ENCODE data around the gene POLR1B. TPM values are rescaled to one million over a fixed set of nuclear protein-coding genes. Genes with fewer than 3 reads are reported as not detected.
A peak's percentile ranks its signal among the peaks of the same experiment; 100 is the strongest.
"Not testable (repeated sequence)": the region's sequence is repeated elsewhere in the genome, so short reads cannot be mapped to it uniquely, and the experiment has no call there.

The POLR1B gene
- total RNA-seq, 1 donor from 2014 or later = 12.1 TPM

DNA sequence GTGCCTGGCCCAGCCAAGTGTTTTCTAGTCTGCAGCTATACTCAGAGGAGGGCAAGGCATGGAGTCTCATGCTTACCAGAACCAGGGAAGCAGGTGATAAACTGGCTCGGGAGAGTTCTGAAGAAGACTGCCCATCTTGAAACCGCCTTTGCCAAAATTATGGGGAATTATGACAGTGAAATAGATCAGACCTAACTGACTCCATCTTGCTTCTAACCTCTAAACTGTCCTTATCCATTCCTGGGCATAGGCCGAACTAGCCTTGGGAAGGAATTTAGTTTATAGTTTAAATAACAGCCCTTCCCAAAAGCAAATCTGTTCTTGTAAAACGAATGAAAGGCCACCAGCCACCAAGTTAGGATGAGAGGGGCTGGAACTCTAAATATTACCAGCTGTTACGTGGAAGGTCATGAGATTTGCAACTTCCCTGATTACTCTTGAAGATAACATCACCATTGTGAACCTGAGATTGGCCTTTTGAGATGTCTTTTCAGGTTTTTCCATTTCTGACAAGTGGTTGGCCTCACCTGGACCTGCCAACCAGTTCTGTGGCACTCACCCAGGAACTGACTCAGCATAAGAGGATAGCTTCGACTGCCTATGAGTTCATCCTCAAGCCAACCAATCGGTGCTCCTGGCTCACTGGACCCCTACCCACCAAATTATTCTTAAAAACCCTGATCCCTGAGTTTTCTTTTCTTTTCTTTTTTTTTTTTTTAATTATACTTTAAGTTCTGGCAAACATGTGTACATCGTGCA is 65.6 kb downstream of the POLR1B start:
- Mint-ChIP-seq H3K27ac (ENCODE audit: unreplicated experiment) (no peak overlapping the region), H3K9me3 (ENCODE audit: low read depth) (peaks cover 11% of the 10 kb centered on the region), H3K36me3 (ENCODE audit: low read depth) (peaks cover 6% of the 10 kb centered on the region), H3K27me3 (ENCODE audit: low read depth) (no peaks in the 10 kb centered on the region), H3K4me1 (ENCODE audit: low read depth) (no peaks in the 10 kb centered on the region), H3K4me3 (ENCODE audit: unreplicated experiment) (no peak overlapping the region)
- no peak for DNase-seq (ENCODE audit: low spot score)
- TF ChIP-seq, protein P1, sequence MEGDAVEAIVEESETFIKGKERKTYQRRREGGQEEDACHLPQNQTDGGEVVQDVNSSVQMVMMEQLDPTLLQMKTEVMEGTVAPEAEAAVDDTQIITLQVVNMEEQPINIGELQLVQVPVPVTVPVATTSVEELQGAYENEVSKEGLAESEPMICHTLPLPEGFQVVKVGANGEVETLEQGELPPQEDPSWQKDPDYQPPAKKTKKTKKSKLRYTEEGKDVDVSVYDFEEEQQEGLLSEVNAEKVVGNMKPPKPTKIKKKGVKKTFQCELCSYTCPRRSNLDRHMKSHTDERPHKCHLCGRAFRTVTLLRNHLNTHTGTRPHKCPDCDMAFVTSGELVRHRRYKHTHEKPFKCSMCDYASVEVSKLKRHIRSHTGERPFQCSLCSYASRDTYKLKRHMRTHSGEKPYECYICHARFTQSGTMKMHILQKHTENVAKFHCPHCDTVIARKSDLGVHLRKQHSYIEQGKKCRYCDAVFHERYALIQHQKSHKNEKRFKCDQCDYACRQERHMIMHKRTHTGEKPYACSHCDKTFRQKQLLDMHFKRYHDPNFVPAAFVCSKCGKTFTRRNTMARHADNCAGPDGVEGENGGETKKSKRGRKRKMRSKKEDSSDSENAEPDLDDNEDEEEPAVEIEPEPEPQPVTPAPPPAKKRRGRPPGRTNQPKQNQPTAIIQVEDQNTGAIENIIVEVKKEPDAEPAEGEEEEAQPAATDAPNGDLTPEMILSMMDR (IDR thresholded peaks at IDR 0.05) = no peak

DNA sequence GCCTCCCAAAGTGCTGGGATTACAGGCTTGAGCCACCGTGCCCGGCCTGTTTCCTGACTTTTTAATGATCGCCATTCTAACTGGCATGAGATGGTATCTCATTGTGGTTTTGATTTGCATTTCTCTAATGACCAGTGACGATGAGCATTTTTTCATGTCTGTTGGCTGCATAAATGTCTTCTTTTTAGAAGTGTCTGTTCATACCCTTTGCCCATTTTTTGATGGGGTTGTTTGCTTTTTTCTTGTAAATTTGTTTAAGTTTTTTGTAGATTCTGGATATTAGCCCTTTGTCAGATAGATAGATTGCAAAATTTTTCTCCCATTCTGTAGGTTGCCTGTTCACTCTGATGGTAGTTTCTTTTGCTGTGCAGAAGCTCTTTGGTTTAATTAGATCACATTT is 67.1 kb downstream of the POLR1B start:
- not testable (repeated sequence) for DNase-seq (ENCODE audit: low spot score); H3K27ac Mint-ChIP-seq (ENCODE audit: unreplicated experiment); H3K4me1 Mint-ChIP-seq (ENCODE audit: low read depth); H3K27me3 Mint-ChIP-seq (ENCODE audit: low read depth); H3K4me3 Mint-ChIP-seq (ENCODE audit: unreplicated experiment)
- Mint-ChIP-seq H3K36me3 (ENCODE audit: low read depth) (peaks cover 10% of the 10 kb centered on the region), H3K9me3 (ENCODE audit: low read depth) (peaks cover 16% of the 10 kb centered on the region)

DNA sequence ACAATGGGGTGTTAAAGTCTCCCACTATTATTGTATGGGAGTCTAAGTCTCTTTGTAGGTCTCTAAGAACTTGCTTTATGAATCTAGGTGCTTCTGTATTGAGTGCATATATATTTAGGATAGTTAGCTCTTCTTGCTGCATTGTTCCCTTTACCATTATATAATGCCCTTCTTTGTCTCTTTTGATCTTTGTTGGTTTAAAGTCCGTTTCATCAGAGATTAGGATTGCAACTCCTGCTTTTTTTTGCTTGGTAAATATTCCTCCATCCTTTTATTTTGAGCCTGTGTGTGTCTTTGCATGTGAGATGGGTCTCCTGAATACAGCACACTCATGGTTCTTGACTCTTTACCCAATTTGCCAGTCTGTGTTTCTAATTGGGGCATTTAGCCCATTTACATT is 70.0 kb downstream of the POLR1B start:
- peaks cover 16% of the 10 kb centered on the region for H3K9me3 Mint-ChIP-seq (ENCODE audit: low read depth)
- H3K27ac Mint-ChIP-seq (ENCODE audit: unreplicated experiment); H3K4me3 Mint-ChIP-seq (ENCODE audit: unreplicated experiment); H3K27me3 Mint-ChIP-seq (ENCODE audit: low read depth); H3K4me1 Mint-ChIP-seq (ENCODE audit: low read depth); DNase-seq (ENCODE audit: low spot score): not testable (repeated sequence)
- H3K36me3 Mint-ChIP-seq (ENCODE audit: low read depth) = peaks cover 10% of the 10 kb centered on the region

- H3K27ac Mint-ChIP-seq (ENCODE audit: unreplicated experiment) = no peak overlapping the region
- H3K36me3 Mint-ChIP-seq (ENCODE audit: low read depth) = peaks cover 10% of the 10 kb centered on the region
- TF ChIP-seq, protein P1 (IDR thresholded peaks at IDR 0.05) = no peak
- peaks cover 5% of the 10 kb centered on the region for H3K4me1 Mint-ChIP-seq (ENCODE audit: low read depth)
- H3K4me3 Mint-ChIP-seq (ENCODE audit: unreplicated experiment) = no peak overlapping the region
- DNase-seq (ENCODE audit: low spot score) = peak; percentile 58
- H3K9me3 Mint-ChIP-seq (ENCODE audit: low read depth) = peaks cover 15% of the 10 kb centered on the region
- H3K27me3 Mint-ChIP-seq (ENCODE audit: low read depth) = no peaks in the 10 kb centered on the region
Observed at GRCh38 chr2:112614201-112614840, 72.1 kb downstream of the POLR1B start.

- DNase-seq (ENCODE audit: low spot score) = peak; percentile 29
- Mint-ChIP-seq H3K4me3 (ENCODE audit: unreplicated experiment) (no peak overlapping the region), H3K36me3 (ENCODE audit: low read depth) (peaks cover 8% of the 10 kb centered on the region), H3K27me3 (ENCODE audit: low read depth) (no peaks in the 10 kb centered on the region), H3K4me1 (ENCODE audit: low read depth) (peaks cover 5% of the 10 kb centered on the region), H3K9me3 (ENCODE audit: low read depth) (peaks cover 8% of the 10 kb centered on the region), H3K27ac (ENCODE audit: unreplicated experiment) (no peak overlapping the region)
- TF ChIP-seq, protein P1 (IDR thresholded peaks at IDR 0.05) = no peak
Observed at GRCh38 chr2:112615051-112615450, 72.8 kb downstream of the POLR1B start.

GRCh38 chr2:112615798-112616197 is 73.5 kb downstream of the POLR1B start:
- DNase-seq (ENCODE audit: low spot score); H3K27ac Mint-ChIP-seq (ENCODE audit: unreplicated experiment); H3K27me3 Mint-ChIP-seq (ENCODE audit: low read depth); H3K9me3 Mint-ChIP-seq (ENCODE audit: low read depth); H3K36me3 Mint-ChIP-seq (ENCODE audit: low read depth); H3K4me1 Mint-ChIP-seq (ENCODE audit: low read depth); H3K4me3 Mint-ChIP-seq (ENCODE audit: unreplicated experiment): not testable (repeated sequence)

Measured in chondrocyte (in vitro differentiated cells).